Stimulated activated CD4-positive, alpha-beta T cell treated with anti-CD3 and anti-CD28 coated beads, Interleukin-1b, Interleukin-23, amount 100 ng/mL, for 24 hours (primary cell): ENCODE data around the gene MBOAT1.

Experiments used
- DNase-seq, 4 experiments: peaks; one replicate each; pipeline ENCODE4 v3.0.0-alpha.2; 2020; ENCODE audit warnings: low read depth in 4 of 4, low spot score in 1 of 4

The MBOAT1 gene

GRCh38 chr6:20109526-20109925 is 102.7 kb downstream of the MBOAT1 start:
- no peak for DNase-seq

DNA sequence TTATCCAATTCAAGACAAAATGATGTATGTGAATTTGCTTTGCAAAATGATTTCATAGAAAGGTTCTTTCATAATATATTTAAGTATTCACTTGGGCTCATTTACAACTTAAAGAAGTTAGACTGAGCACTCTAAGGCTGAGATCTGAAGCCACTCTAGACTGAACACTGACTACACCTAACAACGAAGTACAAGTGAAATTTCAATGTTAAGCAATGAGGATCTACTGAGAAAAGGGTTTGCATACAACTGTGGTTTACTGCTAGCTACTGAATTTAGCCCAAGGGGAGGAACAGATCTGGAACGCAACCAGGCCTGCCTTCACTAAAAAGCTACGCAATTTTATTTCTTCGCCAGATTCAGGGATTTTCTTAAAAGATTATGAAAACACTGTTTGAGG is 106.4 kb downstream of the MBOAT1 start:
- DNase-seq, result no peak

DNA sequence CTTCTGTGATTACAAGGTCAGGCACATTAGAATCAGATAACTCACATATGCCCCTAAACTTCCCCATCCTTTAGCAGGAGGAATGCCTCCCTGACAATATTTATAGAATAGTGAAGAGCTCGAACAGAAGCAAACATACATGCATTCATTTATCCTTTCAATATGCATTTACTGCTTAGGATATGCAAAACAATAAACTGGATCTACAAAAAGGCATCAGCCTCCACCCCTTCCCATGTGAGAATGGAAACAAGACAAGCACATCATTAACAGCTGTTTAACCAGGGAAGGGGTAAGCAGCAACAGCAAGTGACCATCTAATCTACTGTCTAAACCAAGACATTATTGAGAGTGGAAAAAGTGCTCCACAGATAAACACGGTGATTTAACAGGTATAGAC is 107.6 kb downstream of the MBOAT1 start:
- no peak for DNase-seq

- DNase-seq, result no peak
Observed at GRCh38 chr6:20102397-20103073, 109.7 kb downstream of the MBOAT1 start.

DNA sequence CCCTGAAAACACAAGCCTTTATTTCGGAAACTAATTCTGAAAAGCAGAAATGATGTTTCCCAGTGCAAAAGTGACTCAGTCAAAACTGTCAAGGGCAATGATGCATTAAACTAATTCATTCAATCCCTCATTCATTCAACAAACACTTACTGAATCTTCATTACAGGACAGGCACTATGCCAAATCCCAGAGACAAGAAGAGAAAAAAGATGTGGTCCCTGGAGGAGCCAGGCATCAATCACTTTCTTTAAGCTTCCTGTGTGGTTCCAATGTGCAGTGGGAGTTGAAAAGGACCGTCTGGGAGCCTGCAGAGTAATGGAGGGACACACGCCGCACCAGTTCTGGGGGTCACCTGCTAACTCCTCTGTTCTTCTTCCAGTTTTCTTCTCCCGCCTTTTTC is 113.1 kb downstream of the MBOAT1 start:
- no peak for DNase-seq

DNA sequence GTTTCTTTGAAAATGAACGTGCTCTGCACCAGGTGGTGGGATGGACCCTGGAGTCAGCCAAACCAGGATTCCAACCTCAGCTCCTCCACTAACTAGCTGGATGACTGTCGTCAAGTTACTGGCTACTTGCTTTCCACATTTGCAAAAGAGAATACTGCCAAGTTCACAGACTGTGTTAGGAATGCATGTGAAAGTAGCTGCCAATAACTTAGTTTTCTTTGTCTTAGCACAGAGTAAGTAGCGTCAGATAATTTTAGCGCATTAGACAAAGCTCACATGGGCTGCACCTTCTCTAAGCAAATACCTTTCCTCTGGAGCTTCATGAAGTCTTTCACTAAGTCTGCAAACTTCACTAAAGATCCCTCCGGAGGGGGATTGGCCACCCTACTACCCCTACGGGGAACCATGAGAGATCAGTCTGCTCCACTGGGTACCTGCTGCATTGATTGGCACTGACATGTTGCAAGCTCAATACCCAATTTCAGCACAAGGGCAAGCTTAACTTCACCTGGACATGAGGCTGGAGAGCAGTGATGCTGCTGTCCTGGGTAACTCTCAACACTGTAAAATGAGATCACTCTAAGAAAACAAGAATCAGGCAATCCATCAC is 113.9 kb downstream of the MBOAT1 start:
- no peak for DNase-seq

DNA sequence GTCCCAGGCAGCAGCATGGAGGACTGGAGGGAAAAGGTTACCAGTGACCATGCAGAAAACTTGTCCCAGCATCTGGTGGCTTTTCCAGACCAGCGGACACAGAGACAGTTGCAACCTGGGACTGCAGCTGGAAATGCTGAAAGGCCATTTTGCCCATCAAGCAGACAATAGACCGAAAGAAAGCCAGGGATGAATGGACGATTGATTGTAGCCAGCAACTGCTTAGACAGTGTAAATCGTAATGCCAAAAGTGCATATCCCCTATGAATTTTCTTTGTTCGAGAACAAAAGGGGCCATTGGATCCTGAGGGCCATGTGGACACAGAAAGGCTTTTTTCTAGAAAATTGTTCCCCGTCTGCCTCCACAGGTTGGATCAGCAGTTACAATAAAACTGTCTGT is 115.7 kb downstream of the MBOAT1 start:
- DNase-seq, result no peak

DNA sequence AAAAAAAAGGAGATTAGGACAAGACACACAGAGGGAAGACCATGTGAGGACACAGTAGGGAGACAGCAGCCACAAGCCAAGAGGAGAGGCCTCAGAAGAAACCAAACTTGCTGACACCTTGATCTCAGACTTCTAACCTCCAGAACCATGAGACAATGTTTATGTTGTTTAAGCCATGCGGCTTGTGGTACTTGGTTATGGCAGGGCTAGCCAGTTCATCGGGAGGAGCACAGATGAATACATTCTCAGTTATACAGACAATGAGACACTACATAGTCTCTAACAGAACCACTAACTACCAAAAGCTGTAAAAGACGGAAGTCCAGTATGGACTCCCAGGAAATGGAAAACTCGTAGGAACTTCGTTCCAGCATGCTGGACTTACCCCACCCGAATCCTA is 116.8 kb downstream of the MBOAT1 start:
- DNase-seq, result no peak

- no peak for DNase-seq
Observed at GRCh38 chr6:20092071-20092566, 120.2 kb downstream of the MBOAT1 start.

- no peak for DNase-seq
Observed at GRCh38 chr6:20086992-20087391, 125.3 kb downstream of the MBOAT1 start.

DNA sequence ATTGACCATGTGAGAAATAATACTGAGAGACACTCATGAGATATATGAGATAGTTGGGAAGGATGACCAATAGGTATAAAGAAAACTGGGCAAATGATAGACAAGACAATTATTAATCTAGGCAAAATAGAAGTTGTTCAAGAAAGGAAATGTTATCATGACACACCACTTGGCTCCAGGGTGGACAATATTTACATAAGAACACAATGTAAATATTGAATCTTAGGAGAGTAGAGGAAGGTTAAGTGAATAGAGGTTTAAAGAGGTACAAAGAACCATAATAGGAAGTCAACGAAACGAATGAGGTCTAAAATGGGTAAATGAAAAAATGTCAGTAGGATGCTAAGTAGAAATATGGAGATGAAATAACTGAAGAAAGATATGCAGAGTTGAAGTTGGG is 126.5 kb downstream of the MBOAT1 start:
- no peak for DNase-seq

- no peak for DNase-seq
Observed at GRCh38 chr6:20084411-20084810, 127.9 kb downstream of the MBOAT1 start.

- DNase-seq, result no peak
Observed at GRCh38 chr6:20071998-20072397, 140.3 kb downstream of the MBOAT1 start.

DNA sequence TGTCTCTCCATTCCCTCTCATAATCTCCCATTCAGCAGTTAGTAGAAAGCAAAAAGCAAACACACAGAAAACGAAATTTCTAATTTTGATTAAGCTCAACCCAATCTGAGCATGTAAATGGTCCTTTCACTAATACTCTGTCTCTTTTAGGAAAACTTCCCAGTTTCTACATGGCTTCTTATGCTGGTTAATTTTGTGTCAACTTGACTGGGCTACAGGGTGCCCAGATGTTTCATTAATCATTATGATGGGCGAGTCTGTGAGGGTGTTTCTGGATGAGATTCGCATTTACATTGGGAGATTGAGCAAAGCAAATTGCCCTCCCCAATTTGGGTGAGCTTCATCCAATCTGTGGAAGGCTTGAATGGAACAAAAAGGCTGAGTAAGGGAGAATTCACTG is 142.2 kb downstream of the MBOAT1 start:
- no peak for DNase-seq

GRCh38 chr6:20069021-20069522 is 143.2 kb downstream of the MBOAT1 start:
- no peak for DNase-seq

DNA sequence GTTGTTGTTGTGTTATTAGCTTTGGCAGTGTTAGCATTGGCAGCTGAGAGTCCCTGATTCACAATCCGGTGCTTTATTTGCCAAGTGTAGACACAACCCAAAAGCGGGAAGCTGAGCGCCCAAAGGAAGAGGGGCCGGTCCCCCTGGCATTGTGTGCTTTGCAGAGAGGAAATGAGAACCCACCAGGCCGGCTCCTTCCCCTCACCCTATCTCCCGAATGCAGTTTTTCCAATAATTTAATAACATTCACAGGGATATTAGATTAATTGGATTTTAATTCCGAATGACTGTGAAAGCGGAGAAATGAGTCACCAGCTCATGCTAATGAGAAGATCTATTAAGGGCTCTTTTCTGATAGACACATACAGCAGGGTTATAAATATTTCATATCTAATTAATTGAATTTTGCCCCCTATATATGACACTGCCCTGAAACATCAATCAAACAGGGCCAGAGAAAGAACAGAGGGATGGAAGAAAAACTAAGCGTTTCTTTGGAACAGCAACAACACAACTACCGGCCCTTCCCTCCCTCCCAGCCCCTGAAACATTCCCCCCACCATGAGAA is 143.8 kb downstream of the MBOAT1 start:
- no peak for DNase-seq

DNA sequence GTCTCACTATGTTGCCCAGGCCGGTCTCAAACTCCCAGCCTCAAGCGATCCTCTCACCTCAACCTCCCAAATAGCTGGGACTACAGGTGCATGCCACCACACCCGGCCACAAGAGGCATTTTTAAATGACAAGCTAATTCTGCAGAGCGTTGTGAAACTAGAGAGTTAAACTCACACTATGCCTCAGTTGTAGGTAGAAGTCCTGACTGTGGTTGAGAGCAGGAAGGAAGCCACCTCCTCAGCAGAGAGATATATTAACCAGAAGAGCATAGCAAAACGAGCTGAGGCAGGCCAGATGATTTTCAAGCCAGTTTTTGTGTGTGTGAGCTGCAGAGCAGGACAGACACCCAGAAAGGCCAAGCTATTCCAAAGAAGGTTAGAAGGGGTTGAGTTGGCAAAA is 150.3 kb downstream of the MBOAT1 start:
- no peak for DNase-seq

DNA sequence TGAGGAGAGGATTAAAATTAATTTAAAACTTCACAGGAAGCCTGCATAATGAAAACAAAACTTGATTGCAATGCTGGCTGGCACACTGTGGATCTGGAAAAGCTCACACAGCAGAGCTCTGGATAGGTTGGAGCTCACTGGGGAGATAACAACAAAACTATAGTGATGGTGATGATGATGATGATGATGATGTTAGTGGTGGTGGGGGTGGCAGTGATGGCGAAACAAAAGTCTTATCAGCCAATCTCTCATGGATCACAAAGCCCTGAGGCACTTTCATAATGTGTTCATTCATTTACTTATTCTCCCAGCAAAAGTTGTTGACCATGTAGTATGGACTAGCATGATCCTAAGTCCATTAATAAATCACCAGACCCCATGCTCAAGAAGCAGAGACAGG is 152.0 kb downstream of the MBOAT1 start:
- no peak for DNase-seq

GRCh38 chr6:20058912-20059311 is 153.4 kb downstream of the MBOAT1 start:
- DNase-seq, result no peak

DNA sequence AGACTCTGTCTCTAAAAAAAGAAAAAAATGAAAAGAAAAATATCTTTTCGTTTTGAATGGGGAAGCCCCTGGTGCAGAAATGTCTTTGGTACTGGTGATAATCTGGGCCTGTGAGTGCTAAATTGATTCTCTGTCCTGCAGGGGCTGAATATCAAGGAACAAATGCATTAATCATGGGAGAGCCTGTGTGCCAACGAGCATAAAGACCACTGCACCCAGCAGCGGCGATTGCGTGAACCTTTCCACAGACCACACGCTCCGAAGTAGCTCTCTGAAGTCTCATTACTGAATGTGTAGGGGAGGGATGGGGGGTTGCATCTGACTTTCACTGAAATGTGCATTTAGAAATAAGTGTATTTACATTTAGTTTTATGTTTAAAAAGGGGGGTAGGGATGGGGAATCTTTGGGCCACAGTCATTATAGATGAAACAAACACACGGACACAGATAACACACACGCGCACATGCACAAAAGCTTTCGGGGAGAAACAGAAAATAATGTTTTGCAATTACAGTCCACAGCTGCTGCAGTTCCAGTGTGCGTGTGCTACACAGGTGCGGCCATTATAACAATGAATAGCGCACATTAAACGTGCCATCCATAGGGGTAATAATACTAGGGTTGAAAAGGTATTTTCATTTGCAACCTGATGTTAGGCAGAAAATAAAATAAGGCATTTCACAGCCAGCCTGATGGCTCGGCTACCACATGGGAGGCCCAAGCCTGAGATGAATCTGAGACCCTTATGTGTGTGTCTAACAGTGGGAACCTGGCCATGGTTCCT is 154.0 kb downstream of the MBOAT1 start:
- DNase-seq, result no peak

DNA sequence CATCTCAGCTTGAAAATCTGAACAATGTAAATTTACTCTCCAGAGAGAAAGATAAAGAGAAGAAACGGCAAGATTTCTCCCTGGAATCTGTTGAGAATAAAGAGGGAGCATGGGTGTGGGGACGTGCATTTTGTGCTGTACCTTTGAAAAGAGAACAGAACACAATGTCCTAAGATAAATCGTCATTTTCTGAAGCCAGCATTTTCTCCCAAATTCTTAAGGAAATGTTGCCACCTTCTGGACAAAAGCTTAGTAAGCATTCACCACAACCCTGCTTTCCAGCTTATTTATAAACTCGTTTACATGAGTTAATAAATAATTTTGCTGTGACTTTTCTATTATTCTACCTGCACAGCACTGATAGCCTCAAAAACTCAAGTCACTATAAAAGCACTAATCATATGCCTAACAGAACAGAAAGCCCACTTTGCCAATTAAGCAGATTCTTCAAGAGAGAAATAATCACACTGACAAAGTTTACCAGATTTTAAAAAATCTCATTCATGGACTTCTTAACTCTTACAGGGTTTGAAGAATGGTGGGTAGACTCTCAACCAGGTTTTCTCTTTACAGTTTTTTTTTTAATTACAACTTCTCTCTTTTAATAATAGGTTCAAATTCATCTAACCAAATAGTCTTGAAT is 155.8 kb downstream of the MBOAT1 start:
- no peak for DNase-seq
